ENCODE data around the gene IL20.

GRCh38 chr1:206875752-206876377 is 10.4 kb downstream of the IL20 start:
- TF ChIP-seq CTCF (tag by site-specific recombination; IDR thresholded peaks at IDR 0.05) = no peak
- no peak for TF ChIP-seq ZBTB48 (tag by site-specific recombination; IDR thresholded peaks at IDR 0.05)
- no peak for TF ChIP-seq ZNF670 (tag by site-specific recombination; IDR thresholded peaks at IDR 0.05; ENCODE audit: low read depth)
- no peak for TF ChIP-seq PRDM4 (tag by site-specific recombination; IDR thresholded peaks at IDR 0.05)
- no peak for TF ChIP-seq ZNF221 (tag by site-specific recombination; IDR thresholded peaks at IDR 0.05; ENCODE audit: borderline replicate concordance)
- TF ChIP-seq ZNF132 (tag by site-specific recombination; IDR thresholded peaks at IDR 0.05; ENCODE audit: borderline replicate concordance) = no peak
- TF ChIP-seq ZBTB49 (tag by site-specific recombination; IDR thresholded peaks at IDR 0.05; ENCODE audit: low read depth) = no peak
- TF ChIP-seq MEIS1 (CRISPR knock-in tag; IDR thresholded peaks at IDR 0.05; ENCODE audit: borderline replicate concordance) = no peak
- TF ChIP-seq ZNF114 (tag by site-specific recombination; IDR thresholded peaks at IDR 0.05) = no peak
- TF ChIP-seq ZNF768 (tag by site-specific recombination; IDR thresholded peaks at IDR 0.05) = no peak
- TF ChIP-seq ZNF416 (tag by site-specific recombination; IDR thresholded peaks at IDR 0.05) = no peak

Data from HEK293 (cell line).